HepG2 (cell line): ENCODE measurements around the gene RELL2. TPM values are rescaled to one million over a fixed set of nuclear protein-coding genes. Genes with fewer than 3 reads are reported as not detected.

Source experiments
- ATAC-seq: fragments of 200-7000 bp; cut with Tn5 transposase; 3 replicates; pipeline ENCODE4 v1.9.1; 2020; ENCODE audit warnings: mild to moderate bottlenecking, moderate library complexity
- BruUV-seq: library from RNA; stranded (reverse); fragments of 400-500 nt; replicated peaks from 2 replicates; lab custom pipeline; 2021; lab: Mats Ljungman, UMichigan
- CTCF ChIA-PET: fragments of 300-600 bp; formaldehyde crosslinking; extraction: SDS; loops from one replicate; lab custom pipeline; 2021; ENCODE audit warnings: low total read pairs, inconsistent platforms, low intra/inter-chr PET ratio; lab: Yijun Ruan, JAX
- POLR2A ChIA-PET: fragments of 350-600 bp; sonication (Branson Sonifier 250); formaldehyde crosslinking; loops from one replicate; lab custom pipeline; 2020; ENCODE audit warnings: antibody characterized with exemption, inconsistent platforms; lab: Yijun Ruan, JAX
- DNase-seq: peaks from one replicate; pipeline ENCODE4 v3.0.0-alpha.2; 2015; ENCODE audit warnings: low spot score
- FAIRE-seq: peaks from 3 replicates; lab custom pipeline; 2011; peaks lifted over from hg19 to GRCh38; lab: Jason Lieb, UNC
- H2AFZ ChIP-seq: one replicate; pipeline ENCODE4 v1.6.1; 2011; ENCODE audit warnings: low read length, inconsistent platforms
- H3K27ac ChIP-seq: fragments of 300-600 bp; 3 replicates; pipeline ENCODE4 v1.8.0; 2011; ENCODE audit warnings: mixed run types, mild to moderate bottlenecking, mixed read lengths, low read length, inconsistent platforms; ENCODE audit not compliant: insufficient read depth; ENCODE audit errors: extremely low read length
- H3K27me3 ChIP-seq, 2 experiments: fragments of 200-600 bp in 1 of 2; 2 replicates in 1 of 2; 3 replicates in 1 of 2; pipeline versions ENCODE4 v1.6.0 to v1.8.0; 2011; ENCODE audit warnings: low read length in 2 of 2, mild to moderate bottlenecking in 2 of 2, moderate library complexity in 2 of 2, inconsistent platforms in 1 of 2; ENCODE audit not compliant: insufficient read depth in 2 of 2, control insufficient read depth in 1 of 2
- H3K36me3 ChIP-seq, 2 experiments: fragments of 200-600 bp in 1 of 2; replicated peaks in 1 of 2; 2 replicates in 1 of 2; 3 replicates in 1 of 2; pipeline versions ENCODE4 v1.5.1 to v1.8.0; 2011; ENCODE audit warnings: low read length in 2 of 2, inconsistent platforms in 1 of 2; ENCODE audit not compliant: insufficient read depth in 2 of 2, control insufficient read depth in 1 of 2
- H3K4me1 ChIP-seq: 2 replicates; pipeline ENCODE4 v1.5.1; 2012; ENCODE audit warnings: low read length, inconsistent platforms; ENCODE audit not compliant: insufficient read depth
- H3K4me2 ChIP-seq: 2 replicates; pipeline ENCODE4 v1.6.0; 2011; ENCODE audit warnings: low read depth, low read length, inconsistent platforms
- H3K4me3 ChIP-seq, 3 experiments: fragments of 200-600 bp in 1 of 3; sonication (generic), shearing (Covaris generic) in 1 of 3; replicated peaks in 1 of 3; 2 replicates each; pipeline ENCODE4 v1.5.1; 2011 to 2016; ENCODE audit warnings: low read length in 3 of 3, inconsistent platforms in 2 of 3, low read depth in 2 of 3, mild to moderate bottlenecking in 2 of 3, control low read depth in 1 of 3, mixed read lengths in 1 of 3; ENCODE audit not compliant: insufficient read depth in 1 of 3
- H3K79me2 ChIP-seq: one replicate; pipeline ENCODE4 v1.6.1; 2011; ENCODE audit warnings: low read length, inconsistent platforms; ENCODE audit not compliant: insufficient read depth
- H3K9ac ChIP-seq: 2 replicates; pipeline ENCODE4 v1.6.0; 2011; ENCODE audit warnings: mild to moderate bottlenecking, low read depth, low read length, inconsistent platforms; ENCODE audit not compliant: insufficient read depth
- H3K9me3 ChIP-seq: 2 replicates; pipeline ENCODE4 v1.5.1; 2012; ENCODE audit warnings: mild to moderate bottlenecking, low read length
- H4K20me1 ChIP-seq: 2 replicates; pipeline ENCODE4 v1.6.0; 2011; ENCODE audit warnings: inconsistent platforms, mild to moderate bottlenecking, low read length, moderate library complexity; ENCODE audit not compliant: insufficient read depth
- ADNP ChIP-seq: sonication (generic); formaldehyde crosslinking; IDR thresholded peaks from 2 replicates; pipeline ENCODE4 v1.4.0; 2020; ENCODE audit warnings: missing genetic modification reagents
- NFIC ChIP-seq: IDR thresholded peaks from 2 replicates; pipeline ENCODE4 v1.6.1; 2012; ENCODE audit warnings: mild to moderate bottlenecking, low read length, inconsistent platforms
- ZNF431 ChIP-seq: sonication (generic); formaldehyde crosslinking; IDR thresholded peaks from 2 replicates; pipeline ENCODE4 v1.9.0; 2022; ENCODE audit warnings: missing genetic modification reagents, low read depth, mild to moderate bottlenecking, borderline replicate concordance
- WGBS: methylation state at CpG from one replicate; pipeline ENCODE4 v1.1.6; 2017; ENCODE audit warnings: low lambda C conversion rate; 5-methylcytosine and 5-hydroxymethylcytosine counted together
- in situ Hi-C: cut with HindIII; loops from 2 replicates; pipeline ENCODE4 v1.10.0; 2017; ENCODE audit warnings: low pct_unique_long_range_greater_than_20kb; ENCODE audit not compliant: extremely low pct_ligation_motif_present
- intact Hi-C: fragments of 100-400 bp; cut with micrococcal nuclease; formaldehyde crosslinking; loops from one replicate; pipeline ENCODE4 v1.10.0; 2022; ENCODE audit not compliant: unreplicated experiment
- polyA plus RNA-seq, 8 experiments: library from polyadenylated mRNA; depleted of rRNA in 3 of 8; stranded (reverse) in 7 of 8; unstranded in 1 of 8; fragments of >200 nt; fragmentation: Illumina TruSeq in 4 of 8; extraction: Trizol in 4 of 8; gene quantifications; 2 replicates each; pipeline versions ENCODE4 v1.2.1 to v1.2.3, GENCODE V29; 2011 to 2016; ENCODE audit warnings: low read depth in 4 of 8, missing spikeins in 1 of 8, mixed read lengths in 1 of 8; ENCODE audit not compliant: insufficient read depth in 1 of 8
- total RNA-seq, 5 experiments: library from RNA; depleted of rRNA; stranded (reverse); fragments of >200 nt; fragmentation: Illumina TruSeq; extraction: Trizol; gene quantifications; 2 replicates each; pipeline ENCODE4 v1.2.3, GENCODE V29; 2016; ENCODE audit warnings: low read depth in 1 of 5
- TF ChIP-seq, protein P1 (sequence below): sonication (generic); formaldehyde crosslinking; IDR thresholded peaks from 2 replicates; pipeline ENCODE4 v1.4.0; 2020; ENCODE audit warnings: missing genetic modification reagents

Gene RELL2
- total and polyA plus RNA-seq, 2 of the 13 experiments (the other 11 are each of a cell fraction or from before 2014, with no cell fraction given): 6.4 to 8.3 TPM

DNA sequence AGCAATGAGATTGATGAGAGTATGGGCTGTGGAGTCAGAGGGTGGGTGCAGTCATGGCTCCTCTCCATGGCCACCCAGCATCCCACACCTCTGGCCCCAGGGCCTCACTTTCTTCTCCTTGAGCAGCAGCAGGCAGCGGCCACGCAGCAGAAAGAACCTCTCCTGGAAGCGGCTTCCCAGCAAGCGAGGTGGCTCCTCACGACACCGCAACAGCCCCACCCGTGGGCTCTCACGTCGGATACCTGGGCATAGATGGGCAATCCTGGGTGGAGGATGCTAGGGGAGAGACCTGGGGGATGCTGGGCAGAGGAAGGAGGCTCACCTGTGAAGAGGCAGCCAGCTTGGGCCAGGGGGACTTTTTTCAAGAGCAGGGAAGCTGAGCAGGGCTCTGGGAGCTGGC, 19.6 kb downstream of the RELL2 start:
- H3K27me3 ChIP-seq: peaks cover 5 to 15% of the 10 kb centered on the region in 2 experiments; a peak in 4 of 5 replicates
- no peaks in the 10 kb centered on the region for H4K20me1 ChIP-seq
- no peaks in the 10 kb centered on the region for H3K36me3 ChIP-seq
- H3K4me3 ChIP-seq: no peak overlapping the region
- no peak overlapping the region for H3K27ac ChIP-seq
- TF ChIP-seq ZNF431 (CRISPR knock-in tag): no peak
- TF ChIP-seq, all 625 proteins: peak for 0
- WGBS: 73% methylated on average over 9 of the region's 9 CpGs
- CTCF ChIA-PET: no interaction called here
- Histone ChIP-seq H3K9ac (no peak overlapping the region), H3K79me2 (no peaks in the 10 kb centered on the region), H3K9me3 (no peaks in the 10 kb centered on the region), H2AFZ (no peak overlapping the region), H3K4me1 (peaks cover 6% of the 10 kb centered on the region; the same call in 1 of the 2 replicates), H3K4me2 (no peak overlapping the region)
- DNase-seq (no peak), FAIRE-seq (no peak), ATAC-seq (no peak)
- in situ Hi-C loops: no loop called here
- no TSS peak for BruUV-seq
- POLR2A ChIA-PET: no interaction called here
- intact Hi-C loops: no loop called here

DNA sequence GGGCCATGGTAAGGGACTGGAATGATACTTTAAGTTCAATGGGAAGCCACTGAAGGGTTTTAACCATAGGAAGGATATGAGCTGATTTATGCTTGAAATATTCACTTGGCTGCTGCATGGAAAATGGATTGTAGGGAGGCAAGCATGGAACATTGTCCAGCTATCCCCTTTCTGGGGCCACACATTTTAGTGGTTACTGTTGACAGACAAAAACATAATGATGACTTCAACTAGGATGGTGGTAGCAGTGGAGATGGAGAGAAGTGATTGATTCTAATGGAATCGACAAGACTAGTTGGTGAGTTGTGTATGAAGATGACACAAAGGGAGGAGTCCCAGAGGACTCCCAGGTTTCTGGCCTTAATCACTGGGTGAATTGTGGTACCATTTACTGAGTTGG, 20.6 kb downstream of the RELL2 start:
- Histone ChIP-seq H3K36me3 (no peaks in the 10 kb centered on the region), H3K4me2 (no peak overlapping the region), H4K20me1 (no peaks in the 10 kb centered on the region), H3K27ac (no peak overlapping the region), H2AFZ (no peak overlapping the region), H3K9ac (no peak overlapping the region), H3K4me3 (no peak overlapping the region), H3K79me2 (no peaks in the 10 kb centered on the region), H3K9me3 (no peaks in the 10 kb centered on the region), H3K27me3 (peaks cover 5 to 15% of the 10 kb centered on the region in 2 experiments; a peak in 3 of 5 replicates), H3K4me1 (no peaks in the 10 kb centered on the region)
- FAIRE-seq (no peak), ATAC-seq (no peak), DNase-seq (no peak)
- BruUV-seq: no TSS peak
- intact Hi-C loops: no loop called here
- 47% methylated on average over 1 of the region's 1 CpG for WGBS
- TF ChIP-seq ADNP (CRISPR knock-in tag) (no peak), NFIC (no peak)
- TF ChIP-seq, protein P1, sequence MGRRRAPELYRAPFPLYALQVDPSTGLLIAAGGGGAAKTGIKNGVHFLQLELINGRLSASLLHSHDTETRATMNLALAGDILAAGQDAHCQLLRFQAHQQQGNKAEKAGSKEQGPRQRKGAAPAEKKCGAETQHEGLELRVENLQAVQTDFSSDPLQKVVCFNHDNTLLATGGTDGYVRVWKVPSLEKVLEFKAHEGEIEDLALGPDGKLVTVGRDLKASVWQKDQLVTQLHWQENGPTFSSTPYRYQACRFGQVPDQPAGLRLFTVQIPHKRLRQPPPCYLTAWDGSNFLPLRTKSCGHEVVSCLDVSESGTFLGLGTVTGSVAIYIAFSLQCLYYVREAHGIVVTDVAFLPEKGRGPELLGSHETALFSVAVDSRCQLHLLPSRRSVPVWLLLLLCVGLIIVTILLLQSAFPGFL (CRISPR knock-in tag): no peak
- CTCF ChIA-PET: no interaction called here
- POLR2A ChIA-PET: interaction anchor here (1.2 kb wide), 1 partner anchor 21 kb away, joined by 9 read pairs; the partner anchor contains the start of genes HDAC3 and RELL2
- in situ Hi-C loops: no loop called here
